Osteoblast (primary cell): Measurements from ENCODE around the gene CD151. TPM values are rescaled to one million over a fixed set of nuclear protein-coding genes. Genes with fewer than 3 reads are reported as not detected.

Experiments
- DNase-seq: peaks from one replicate; pipeline ENCODE4 v3.0.0; 2011; ENCODE audit warnings: low spot score, mixed read lengths; ENCODE audit not compliant: insufficient read length; ENCODE audit errors: missing footprints
- H2AFZ ChIP-seq: 2 replicates; pipeline ENCODE4 v1.6.0; 2011; ENCODE audit warnings: mild to moderate bottlenecking, low read length
- H3K27ac ChIP-seq: 2 replicates; pipeline ENCODE4 v1.5.1; 2011; ENCODE audit warnings: mild to moderate bottlenecking, low read depth, low read length, moderate library complexity
- H3K27me3 ChIP-seq: 2 replicates; pipeline ENCODE4 v1.6.0; 2012; ENCODE audit warnings: mild to moderate bottlenecking, control low read depth, inconsistent platforms, low read length, moderate library complexity; ENCODE audit not compliant: insufficient read depth
- H3K36me3 ChIP-seq: 2 replicates; pipeline ENCODE4 v1.5.1; 2011; ENCODE audit warnings: mild to moderate bottlenecking, low read length, control low read depth, moderate library complexity; ENCODE audit not compliant: insufficient read depth
- H3K4me1 ChIP-seq: 2 replicates; pipeline ENCODE4 v1.5.1; 2011; ENCODE audit warnings: mild to moderate bottlenecking, low read length, control low read depth, moderate library complexity; ENCODE audit not compliant: insufficient read depth
- H3K4me2 ChIP-seq: 2 replicates; pipeline ENCODE4 v1.6.0; 2011; ENCODE audit warnings: mild to moderate bottlenecking, low read length; ENCODE audit not compliant: insufficient read depth
- H3K4me3 ChIP-seq: fragments of 200-600 bp; sonication (generic); 3 replicates; pipeline ENCODE4 v1.5.1; 2012; ENCODE audit warnings: mild to moderate bottlenecking, low read length, inconsistent platforms; ENCODE audit not compliant: insufficient read depth
- H3K79me2 ChIP-seq: 2 replicates; pipeline ENCODE4 v1.6.0; 2012; ENCODE audit warnings: mild to moderate bottlenecking, low read length, control low read depth, inconsistent platforms; ENCODE audit not compliant: insufficient read depth
- H3K9me3 ChIP-seq: 2 replicates; pipeline ENCODE4 v1.5.1; 2011; ENCODE audit warnings: low read depth, low read length, control low read depth
- H4K20me1 ChIP-seq: 2 replicates; pipeline ENCODE4 v1.6.0; 2012; ENCODE audit warnings: mild to moderate bottlenecking, low read length, control low read depth; ENCODE audit not compliant: insufficient read depth
- total RNA-seq: library from RNA; depleted of rRNA; stranded (reverse); fragments of >200 nt; gene quantifications from 2 replicates; pipeline ENCODE4 v1.2.3, GENCODE V29; 2012
- TF ChIP-seq, protein P1 (sequence below): IDR thresholded peaks from 2 replicates; pipeline ENCODE4 v1.5.1; 2011; ENCODE audit warnings: mild to moderate bottlenecking, low read depth, low read length, moderate library complexity; ENCODE audit errors: extremely low read depth

The CD151 gene
- 366 and 416 TPM in 2 replicates for total RNA-seq

DNA sequence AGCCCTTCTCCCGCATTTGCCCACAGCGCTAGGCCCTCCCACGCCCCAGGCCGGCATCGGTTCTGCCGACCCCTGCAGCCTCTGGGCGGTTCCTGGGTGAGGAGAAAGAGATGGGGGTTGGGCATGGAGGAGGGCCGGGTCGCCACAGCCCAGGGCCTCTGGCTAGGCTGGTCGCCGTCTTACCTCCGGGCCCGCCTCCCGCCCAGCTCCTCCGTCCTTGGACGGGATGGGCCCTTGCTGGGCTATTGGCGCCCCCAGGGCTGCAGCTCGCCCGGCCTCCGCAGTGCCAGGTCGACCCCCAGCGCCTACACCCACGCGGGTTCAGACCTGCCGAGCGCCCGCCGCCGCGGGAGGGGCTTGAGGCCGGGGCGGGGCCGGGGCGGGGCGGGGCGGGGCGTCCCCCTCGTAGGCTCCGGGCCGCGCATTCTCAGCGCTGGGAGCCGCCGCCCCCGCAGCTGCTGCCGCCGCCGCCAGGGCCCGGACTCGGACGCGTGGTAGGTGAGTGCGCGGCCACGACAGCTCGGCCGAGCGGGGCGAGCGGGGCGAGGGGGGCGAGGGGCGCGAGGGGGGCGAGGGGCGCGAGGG, at the start of gene CD151:
CD151 (plus strand) TSS at position 424 of the 585 bp plus-strand sequence. CDS start 3,118 bp downstream, outside the sequence.
- peak within 1 kb of the TSS; percentile 87 for H3K4me3 ChIP-seq
- H3K36me3 ChIP-seq: peaks cover 15% of the 10 kb centered on the region
- H3K4me1 ChIP-seq: peaks cover 50% of the 10 kb centered on the region
- peak within 1 kb of the TSS; percentile 92 for H3K4me2 ChIP-seq
- no peaks in the 10 kb centered on the region for H3K9me3 ChIP-seq
- DNase-seq: peak; percentile 96
- H3K27me3 ChIP-seq: no peaks in the 10 kb centered on the region
- peaks cover 35% of the 10 kb centered on the region for H3K79me2 ChIP-seq
- peaks cover 36% of the 10 kb centered on the region for H4K20me1 ChIP-seq
- TF ChIP-seq, protein P1, sequence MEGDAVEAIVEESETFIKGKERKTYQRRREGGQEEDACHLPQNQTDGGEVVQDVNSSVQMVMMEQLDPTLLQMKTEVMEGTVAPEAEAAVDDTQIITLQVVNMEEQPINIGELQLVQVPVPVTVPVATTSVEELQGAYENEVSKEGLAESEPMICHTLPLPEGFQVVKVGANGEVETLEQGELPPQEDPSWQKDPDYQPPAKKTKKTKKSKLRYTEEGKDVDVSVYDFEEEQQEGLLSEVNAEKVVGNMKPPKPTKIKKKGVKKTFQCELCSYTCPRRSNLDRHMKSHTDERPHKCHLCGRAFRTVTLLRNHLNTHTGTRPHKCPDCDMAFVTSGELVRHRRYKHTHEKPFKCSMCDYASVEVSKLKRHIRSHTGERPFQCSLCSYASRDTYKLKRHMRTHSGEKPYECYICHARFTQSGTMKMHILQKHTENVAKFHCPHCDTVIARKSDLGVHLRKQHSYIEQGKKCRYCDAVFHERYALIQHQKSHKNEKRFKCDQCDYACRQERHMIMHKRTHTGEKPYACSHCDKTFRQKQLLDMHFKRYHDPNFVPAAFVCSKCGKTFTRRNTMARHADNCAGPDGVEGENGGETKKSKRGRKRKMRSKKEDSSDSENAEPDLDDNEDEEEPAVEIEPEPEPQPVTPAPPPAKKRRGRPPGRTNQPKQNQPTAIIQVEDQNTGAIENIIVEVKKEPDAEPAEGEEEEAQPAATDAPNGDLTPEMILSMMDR: no peak
- peak within 1 kb of the TSS; percentile 92 for H3K27ac ChIP-seq
- no peak within 1 kb of the TSS for H2AFZ ChIP-seq

DNA sequence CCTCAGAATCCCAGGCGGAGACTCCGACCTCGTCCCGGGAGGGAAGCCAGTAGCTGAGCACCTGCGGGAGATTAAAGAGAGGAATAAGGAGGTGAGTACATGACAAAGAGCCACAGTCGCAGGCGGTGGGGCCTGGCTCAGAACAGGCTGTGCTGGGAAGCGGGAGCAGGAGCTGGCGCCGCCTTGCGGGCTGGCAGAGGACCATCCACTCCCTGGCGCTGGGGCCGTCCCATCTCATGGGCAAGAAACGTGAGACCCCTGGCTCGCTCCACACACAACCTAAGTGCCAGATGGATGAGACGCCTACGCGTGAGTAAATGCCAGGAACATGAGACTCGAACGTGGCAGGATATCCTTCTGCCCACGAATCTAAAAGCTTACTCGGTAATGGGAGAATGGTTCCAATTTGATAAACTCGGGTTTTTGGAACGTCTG, 49.2 kb upstream of the CD151 start:
- H3K27ac ChIP-seq: peak overlapping the region; percentile 47
- DNase-seq: peak; percentile 99
- H2AFZ ChIP-seq: no peak overlapping the region
- H4K20me1 ChIP-seq: peaks cover 15% of the 10 kb centered on the region
- peaks cover 10% of the 10 kb centered on the region for H3K36me3 ChIP-seq
- H3K4me1 ChIP-seq: peaks cover 6% of the 10 kb centered on the region
- H3K27me3 ChIP-seq: no peaks in the 10 kb centered on the region
- TF ChIP-seq, protein P1: peak; percentile 70
- no peaks in the 10 kb centered on the region for H3K9me3 ChIP-seq
- peaks cover 24% of the 10 kb centered on the region for H3K79me2 ChIP-seq
- peak overlapping the region; percentile 67 for H3K4me2 ChIP-seq
- H3K4me3 ChIP-seq: peak overlapping the region; percentile 8

DNA sequence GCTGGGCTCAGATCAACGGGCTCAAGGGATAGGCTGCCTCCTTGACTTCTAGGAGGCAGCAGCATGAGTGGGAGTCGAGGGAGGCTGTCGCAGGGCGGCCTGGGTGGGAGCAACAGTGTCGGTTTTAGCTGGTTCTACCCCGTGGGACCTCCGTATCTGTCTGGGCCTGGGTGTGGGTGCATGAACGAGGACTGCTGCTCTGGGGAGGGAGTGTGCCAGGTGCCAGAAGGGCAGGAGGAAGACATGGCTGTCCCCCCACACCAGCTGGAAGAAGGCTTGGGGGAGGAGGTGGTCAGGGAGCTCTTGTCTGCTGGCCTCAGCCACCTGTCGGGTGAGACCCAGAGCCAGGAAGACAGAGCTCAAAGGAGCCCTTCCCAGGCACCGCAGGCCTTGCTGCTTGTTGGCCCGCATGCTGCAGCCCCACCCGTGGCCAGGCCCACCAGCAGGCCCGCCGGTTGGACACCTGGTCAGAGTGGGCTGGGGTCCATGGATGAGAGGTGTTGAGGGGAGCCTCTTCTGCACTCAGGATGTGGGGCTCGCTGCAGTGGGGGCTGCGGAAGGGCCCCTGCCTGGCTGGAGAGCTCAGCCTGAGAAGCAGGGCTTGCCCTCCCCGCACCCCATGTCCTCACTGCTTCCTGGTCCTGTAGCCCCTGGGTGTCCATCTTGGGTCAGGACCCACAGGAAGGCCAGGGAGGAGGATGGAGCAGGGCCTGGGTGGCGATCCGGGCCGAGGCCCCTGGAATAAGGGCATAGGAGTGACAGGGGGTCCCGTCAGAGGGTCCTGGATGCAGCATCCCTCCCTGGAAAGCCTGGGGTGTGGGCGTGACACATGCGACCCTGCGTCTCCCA, 46.3 kb upstream of the CD151 start:
- H3K27ac ChIP-seq: no peak overlapping the region
- peaks cover 3% of the 10 kb centered on the region for H3K79me2 ChIP-seq
- no peak overlapping the region for H3K4me2 ChIP-seq
- H3K4me3 ChIP-seq: no peak overlapping the region
- no peaks in the 10 kb centered on the region for H3K36me3 ChIP-seq
- H2AFZ ChIP-seq: no peak overlapping the region
- H3K9me3 ChIP-seq: no peaks in the 10 kb centered on the region
- H3K4me1 ChIP-seq: peaks cover 6% of the 10 kb centered on the region
- DNase-seq: no peak
- TF ChIP-seq, protein P1: no peak
- peaks cover 5% of the 10 kb centered on the region for H3K27me3 ChIP-seq
- H4K20me1 ChIP-seq: peaks cover 11% of the 10 kb centered on the region
